ENCODE data around the gene KCNH4.

GRCh38 chr17:42200706-42201457 lies 19.9 kb upstream of the KCNH4 start:
- TF ChIP-seq CTCF (IDR thresholded peaks at IDR 0.05): no peak
- no peak for TF ChIP-seq POLR2A (IDR thresholded peaks at IDR 0.05)
- TF ChIP-seq POLR2AphosphoS5 (IDR thresholded peaks at IDR 0.05): no peak
